Muscle of leg (tissue), 11 donors: ENCODE measurements around the gene TMEM167A. TPM values are rescaled to one million over a fixed set of nuclear protein-coding genes. Genes with fewer than 3 reads are reported as not detected.

Experiments used
- DNase-seq: peaks from one replicate; pipeline ENCODE4 v3.0.0; 2013
- H3K27ac ChIP-seq: one replicate; pipeline ENCODE4 v1.5.1; 2013; ENCODE audit warnings: mild to moderate bottlenecking, low read length, control low read depth
- H3K27me3 ChIP-seq: one replicate; pipeline ENCODE4 v1.6.1; 2013; ENCODE audit warnings: low read length; ENCODE audit not compliant: control insufficient read depth, insufficient read depth
- H3K36me3 ChIP-seq: one replicate; pipeline ENCODE4 v1.6.1; 2013; ENCODE audit warnings: low read length; ENCODE audit not compliant: control insufficient read depth, insufficient read depth
- H3K4me1 ChIP-seq: one replicate; pipeline ENCODE4 v1.6.1; 2013; ENCODE audit warnings: low read length; ENCODE audit not compliant: control insufficient read depth, insufficient read depth
- H3K4me3 ChIP-seq: one replicate; pipeline ENCODE4 v1.5.1; 2013; ENCODE audit warnings: low read length, control low read depth
- H3K9me3 ChIP-seq: replicated peaks from 2 replicates; pipeline ENCODE4 v1.6.1; 2013; ENCODE audit warnings: low read depth, low read length; ENCODE audit not compliant: control insufficient read depth
- WGBS: methylation state at CpG from one replicate; pipeline ENCODE4 v1.1.5; 2013; ENCODE audit warnings: missing lambda C conversion rate; ENCODE audit not compliant: insufficient coverage; 5-methylcytosine and 5-hydroxymethylcytosine counted together
- polyA plus RNA-seq, 8 donors: library from polyadenylated mRNA; unstranded; fragments of 120-200 nt; gene quantifications; one replicate each; pipeline versions ENCODE4 v1.2.1 to v1.2.3, GENCODE V29; 2013; ENCODE audit warnings: inconsistent platforms in 1 of 8, low replicate concordance in 1 of 8; ENCODE audit not compliant: insufficient read length in 8 of 8, insufficient read depth in 1 of 8
- total RNA-seq: library from RNA; stranded (reverse); fragments of 120-200 nt; gene quantifications from one replicate; pipeline ENCODE4 v1.2.4, GENCODE V29; 2013

TMEM167A gene
- total and polyA plus RNA-seq, 9 donors, result 47.9 to 75.3 (median 62.3) TPM

DNA sequence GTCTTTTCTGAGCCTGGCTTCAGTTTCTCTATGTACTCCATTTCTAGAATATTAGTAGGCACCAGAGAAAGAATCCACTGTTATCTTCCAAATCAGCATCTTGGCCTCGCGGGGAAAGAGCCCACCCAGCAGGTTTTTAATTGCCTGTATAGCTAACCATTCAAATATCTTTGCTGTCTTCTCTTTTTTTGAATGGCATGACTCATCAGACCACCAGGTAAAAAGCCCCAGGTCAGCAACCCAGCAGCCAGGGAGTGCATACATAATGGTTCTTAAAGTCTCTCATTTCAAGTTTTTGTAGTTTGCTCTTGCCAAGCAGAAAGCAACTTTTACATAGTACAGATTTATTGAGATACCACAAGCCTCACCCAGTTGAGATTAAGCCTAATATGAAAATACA, 50.7 kb downstream of the TMEM167A start:
- Histone ChIP-seq H3K36me3 (no peaks in the 10 kb centered on the region), H3K4me1 (no peaks in the 10 kb centered on the region), H3K27me3 (no peaks in the 10 kb centered on the region), H3K27ac (no peak overlapping the region), H3K4me3 (no peak overlapping the region), H3K9me3 (no peaks in the 10 kb centered on the region)
- WGBS, result no CpG with 5 or more reads among the region's 2 CpGs
- DNase-seq, result no peak

DNA sequence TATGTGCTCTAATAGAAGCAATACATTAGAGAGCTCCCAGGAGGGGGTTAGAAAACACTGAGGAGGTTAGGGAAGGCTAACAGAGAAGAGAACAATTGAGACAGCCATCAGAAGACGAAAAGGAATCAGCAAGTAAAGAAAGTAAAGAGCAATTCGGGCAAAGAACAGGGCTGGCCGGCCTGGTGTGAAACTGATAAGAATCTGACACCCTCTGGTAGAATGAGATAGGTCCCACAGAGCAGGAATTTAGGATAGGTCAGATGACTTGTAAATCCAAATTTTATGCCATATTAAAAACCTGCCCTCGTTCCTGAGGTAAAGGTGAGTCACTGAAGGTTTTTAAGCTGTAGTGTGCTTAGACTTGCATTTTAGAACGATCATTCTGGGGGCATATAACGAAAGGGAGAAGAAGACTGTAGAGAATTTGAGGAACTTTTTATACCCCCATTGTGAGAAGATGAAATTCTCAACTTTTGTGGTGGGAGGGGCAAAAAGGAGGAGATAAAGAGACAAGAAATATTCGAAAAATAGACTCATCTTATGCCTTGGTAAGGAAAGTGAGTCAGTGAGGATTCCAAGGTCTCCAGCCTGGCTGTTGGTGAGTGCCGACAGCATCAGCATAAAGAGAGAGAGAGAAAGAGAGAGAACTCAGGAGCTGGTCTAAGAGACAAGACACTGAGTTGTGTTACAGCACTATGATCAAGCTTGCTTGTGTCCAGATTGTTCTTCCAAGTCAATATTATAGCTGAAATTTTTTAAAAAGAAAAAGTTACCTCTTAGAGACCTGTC, 51.3 kb downstream of the TMEM167A start:
- Histone ChIP-seq H3K27me3 (no peaks in the 10 kb centered on the region), H3K4me1 (no peaks in the 10 kb centered on the region), H3K9me3 (no peaks in the 10 kb centered on the region), H3K4me3 (no peak overlapping the region), H3K36me3 (no peaks in the 10 kb centered on the region), H3K27ac (no peak overlapping the region)
- 78% methylated on average over 6 of the region's 8 CpGs for WGBS
- DNase-seq, result no peak

DNA sequence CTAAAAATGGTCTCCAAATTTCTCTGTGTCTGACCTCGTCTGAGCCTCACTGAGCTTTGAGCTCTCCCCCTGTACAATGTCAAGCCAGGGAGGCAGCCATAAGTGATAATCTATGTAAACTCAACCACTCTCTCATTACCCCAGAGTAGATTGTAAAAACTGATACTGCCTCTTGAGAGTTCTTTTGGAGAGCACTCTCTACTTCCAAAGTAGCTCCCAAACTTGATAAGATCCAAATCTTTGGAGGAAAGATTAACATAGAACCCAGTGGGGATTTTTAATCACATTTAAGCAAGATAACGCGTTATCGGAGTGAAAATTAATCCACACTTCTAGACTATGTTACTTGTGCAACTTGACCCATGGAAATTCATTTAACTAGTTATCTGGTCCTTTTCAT, 54.9 kb downstream of the TMEM167A start:
- no peaks in the 10 kb centered on the region for H3K9me3 ChIP-seq
- 40% methylated on average over 1 of the region's 4 CpGs for WGBS
- DNase-seq, result no peak
- H3K4me1 ChIP-seq, result no peaks in the 10 kb centered on the region
- no peaks in the 10 kb centered on the region for H3K27me3 ChIP-seq
- no peak overlapping the region for H3K27ac ChIP-seq
- H3K4me3 ChIP-seq, result no peak overlapping the region
- H3K36me3 ChIP-seq, result no peaks in the 10 kb centered on the region

DNA sequence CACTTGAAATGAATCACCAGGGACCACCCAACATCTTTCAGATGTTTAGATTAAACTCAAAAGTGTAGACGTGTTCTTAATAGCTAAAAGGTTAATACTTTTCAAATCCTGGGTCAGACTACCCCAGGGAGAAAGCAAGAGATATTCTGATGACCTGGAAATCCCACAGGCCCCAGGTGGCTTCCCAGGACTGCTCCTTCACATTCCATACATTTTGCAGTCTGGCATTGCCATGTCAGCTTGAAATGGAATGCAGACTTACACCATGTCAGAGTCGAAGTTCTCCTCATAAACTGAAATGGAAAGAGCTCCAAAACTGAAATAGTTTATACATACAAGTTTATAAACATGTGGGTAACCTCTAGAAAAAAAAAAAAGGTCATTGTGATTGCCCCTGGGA, 61.5 kb downstream of the TMEM167A start:
- WGBS, result no CpG with 5 or more reads among the region's 2 CpGs
- H3K36me3 ChIP-seq, result no peaks in the 10 kb centered on the region
- H3K4me1 ChIP-seq, result no peaks in the 10 kb centered on the region
- H3K27me3 ChIP-seq, result no peaks in the 10 kb centered on the region
- no peak for DNase-seq
- H3K27ac ChIP-seq, result no peak overlapping the region
- H3K4me3 ChIP-seq, result no peak overlapping the region
- no peaks in the 10 kb centered on the region for H3K9me3 ChIP-seq

DNA sequence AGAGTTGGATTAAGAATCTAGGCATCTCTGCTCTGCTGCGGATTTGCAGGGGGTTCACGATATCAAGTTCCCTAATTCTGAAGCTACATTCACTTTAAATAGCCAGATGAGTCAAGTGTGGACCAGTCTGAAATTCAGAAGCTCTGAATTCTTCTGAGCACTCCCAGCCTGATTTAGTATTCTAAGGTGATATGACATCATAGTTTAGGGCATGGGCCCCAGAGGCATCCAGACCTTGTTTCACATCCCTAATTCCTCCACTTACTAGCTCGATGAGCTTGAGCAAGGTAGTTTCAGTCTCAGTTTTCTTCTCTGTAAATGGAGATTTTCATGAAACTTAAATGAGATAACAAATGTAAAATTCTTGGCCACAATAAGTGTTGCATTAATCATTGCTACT, 65.2 kb downstream of the TMEM167A start:
- DNase-seq, result no peak
- H3K27ac ChIP-seq, result no peak overlapping the region
- no peaks in the 10 kb centered on the region for H3K27me3 ChIP-seq
- no peak overlapping the region for H3K4me3 ChIP-seq
- H3K36me3 ChIP-seq, result no peaks in the 10 kb centered on the region
- no peaks in the 10 kb centered on the region for H3K4me1 ChIP-seq
- no peaks in the 10 kb centered on the region for H3K9me3 ChIP-seq
- WGBS, result no CpG with 5 or more reads among the region's 3 CpGs

DNA sequence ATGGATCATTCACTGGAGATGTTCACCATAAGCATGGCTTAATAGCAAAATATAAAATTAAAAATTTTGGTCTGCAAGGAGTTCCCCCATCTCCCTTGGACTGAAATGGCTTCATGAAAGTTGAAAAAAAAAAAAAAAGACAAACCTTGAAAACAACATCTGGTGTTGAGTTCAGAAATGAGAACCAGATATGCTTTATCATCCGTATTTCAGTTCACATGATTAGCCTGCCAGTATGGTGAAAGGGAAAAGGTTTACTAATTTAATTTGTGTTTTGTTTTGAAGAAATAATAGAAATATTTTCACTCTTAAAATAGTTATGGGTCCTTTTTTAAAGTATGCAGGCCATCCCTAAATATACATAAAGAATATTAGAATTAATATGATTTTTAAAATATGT, 67.8 kb downstream of the TMEM167A start:
- H3K4me3 ChIP-seq, result no peak overlapping the region
- H3K9me3 ChIP-seq, result no peaks in the 10 kb centered on the region
- H3K27ac ChIP-seq, result no peak overlapping the region
- no peaks in the 10 kb centered on the region for H3K27me3 ChIP-seq
- DNase-seq, result no peak
- H3K36me3 ChIP-seq, result no peaks in the 10 kb centered on the region
- no peaks in the 10 kb centered on the region for H3K4me1 ChIP-seq
- no CpG with 5 or more reads among the region's 1 CpG for WGBS

DNA sequence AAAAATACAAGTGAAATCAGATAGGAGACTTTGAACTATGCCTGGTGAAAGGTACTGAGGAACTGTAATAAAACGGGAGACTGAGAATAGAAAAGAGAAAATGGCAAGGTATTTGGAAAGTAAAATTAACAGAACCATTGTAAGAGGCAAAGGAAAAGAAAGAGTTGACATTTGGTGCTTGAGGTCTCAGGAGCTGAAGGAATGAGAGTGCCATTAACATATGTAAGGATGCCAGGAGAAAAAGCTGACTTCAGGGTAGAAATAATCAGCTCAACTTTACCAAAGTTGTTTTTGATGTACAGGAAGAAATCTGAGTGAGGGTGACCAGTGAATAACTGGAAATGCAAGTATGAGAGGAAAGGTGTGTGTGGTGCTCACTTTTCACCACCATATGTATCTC, 69.4 kb downstream of the TMEM167A start:
- WGBS, result 27% methylated on average over 1 of the region's 1 CpG
- DNase-seq, result no peak
- H3K4me1 ChIP-seq, result no peaks in the 10 kb centered on the region

DNA sequence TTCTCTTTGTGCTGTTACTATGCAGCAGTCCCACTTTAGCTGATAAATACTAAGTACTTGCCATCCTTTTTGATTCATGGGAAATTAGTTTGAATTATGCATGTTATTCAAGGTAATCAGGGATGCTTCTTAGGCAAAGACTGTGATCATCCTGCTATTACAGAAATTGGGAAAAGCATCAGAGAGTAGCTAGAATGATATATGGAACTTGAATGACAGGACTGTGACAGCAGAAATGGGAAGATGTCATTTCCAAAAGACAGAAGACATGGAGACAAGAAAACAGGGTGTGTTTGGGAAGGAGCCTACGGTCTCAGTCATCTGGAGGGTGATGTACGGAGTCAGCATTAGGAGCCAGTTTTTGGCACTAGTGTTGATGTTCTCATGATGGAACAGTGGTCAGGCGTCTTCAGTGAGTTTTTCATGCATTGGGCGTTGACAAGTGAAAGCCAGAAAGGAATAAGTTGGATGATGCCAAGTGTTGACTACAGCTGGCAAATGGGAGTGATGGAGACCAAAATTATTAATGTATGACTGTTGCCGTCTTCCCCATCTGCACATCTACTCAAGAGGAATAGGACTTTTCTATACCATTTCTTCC, 70.4 kb downstream of the TMEM167A start:
- Histone ChIP-seq H3K27me3 (no peaks in the 10 kb centered on the region), H3K9me3 (no peaks in the 10 kb centered on the region), H3K4me1 (no peaks in the 10 kb centered on the region), H3K4me3 (no peak overlapping the region), H3K36me3 (no peaks in the 10 kb centered on the region), H3K27ac (no peak overlapping the region)
- WGBS, result 87% methylated on average over 4 of the region's 5 CpGs
- no peak for DNase-seq

More for the DNA sequence above, 69.4 kb downstream of the TMEM167A start:
- H3K36me3 ChIP-seq, result no peaks in the 10 kb centered on the region
- H3K27ac ChIP-seq, result no peak overlapping the region
- H3K27me3 ChIP-seq, result no peaks in the 10 kb centered on the region
- H3K9me3 ChIP-seq, result no peaks in the 10 kb centered on the region
- H3K4me3 ChIP-seq, result no peak overlapping the region

DNA sequence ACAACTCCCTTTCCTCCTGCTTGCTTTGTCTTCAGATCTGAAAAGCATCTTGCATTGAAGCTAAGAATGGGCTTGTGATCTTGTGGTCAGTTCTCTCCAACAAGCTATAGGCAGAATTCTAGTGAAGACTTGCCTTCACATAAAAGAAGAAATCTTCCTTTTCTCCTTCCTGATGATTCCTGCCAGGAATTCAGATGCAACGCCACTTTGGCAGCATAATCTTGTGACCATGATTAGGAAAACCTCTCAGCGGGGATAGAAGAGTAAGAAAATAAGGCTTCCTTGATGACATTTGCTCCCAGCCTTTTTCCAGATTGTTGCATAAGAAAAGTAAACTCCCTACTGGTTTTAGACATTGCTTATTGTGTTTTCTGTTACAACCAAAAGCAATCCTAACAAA, 73.4 kb downstream of the TMEM167A start:
- Histone ChIP-seq H3K4me3 (no peak overlapping the region), H3K9me3 (no peaks in the 10 kb centered on the region), H3K36me3 (no peaks in the 10 kb centered on the region), H3K4me1 (no peaks in the 10 kb centered on the region), H3K27ac (no peak overlapping the region), H3K27me3 (no peaks in the 10 kb centered on the region)
- DNase-seq, result no peak
- WGBS, result no CpG with 5 or more reads among the region's 2 CpGs
